NCI-H1436 (cell line): Measurements from ENCODE around the gene TIFAB.

Experiments used
- DNase-seq: peaks from one replicate; lab custom pipeline; 2025; lab: John Stamatoyannopoulos, UW

Gene TIFAB

GRCh38 chr5:135442431-135443160, 9.6 kb downstream of the TIFAB start:
- DNase-seq, result no peak

DNA sequence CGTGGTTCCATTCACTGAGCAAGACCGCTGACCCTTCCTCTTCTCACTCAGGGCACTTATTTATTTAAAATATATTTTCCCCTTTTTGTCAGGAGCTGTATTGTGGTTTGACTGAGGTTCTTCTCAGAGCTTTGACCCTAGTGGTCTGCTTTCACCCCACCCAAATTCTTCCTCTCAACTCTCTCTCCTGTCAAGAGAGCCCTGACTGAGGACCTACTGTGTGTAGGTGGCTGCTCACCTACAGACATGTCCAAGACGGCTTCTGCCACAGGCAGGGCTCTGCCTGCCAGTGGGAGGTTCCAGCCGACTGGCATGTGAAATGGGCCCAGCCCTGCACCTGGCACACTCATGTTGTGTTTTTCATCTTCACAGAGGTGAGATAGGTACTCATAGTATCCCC, 10.2 kb downstream of the TIFAB start:
- DNase-seq, result no peak

DNA sequence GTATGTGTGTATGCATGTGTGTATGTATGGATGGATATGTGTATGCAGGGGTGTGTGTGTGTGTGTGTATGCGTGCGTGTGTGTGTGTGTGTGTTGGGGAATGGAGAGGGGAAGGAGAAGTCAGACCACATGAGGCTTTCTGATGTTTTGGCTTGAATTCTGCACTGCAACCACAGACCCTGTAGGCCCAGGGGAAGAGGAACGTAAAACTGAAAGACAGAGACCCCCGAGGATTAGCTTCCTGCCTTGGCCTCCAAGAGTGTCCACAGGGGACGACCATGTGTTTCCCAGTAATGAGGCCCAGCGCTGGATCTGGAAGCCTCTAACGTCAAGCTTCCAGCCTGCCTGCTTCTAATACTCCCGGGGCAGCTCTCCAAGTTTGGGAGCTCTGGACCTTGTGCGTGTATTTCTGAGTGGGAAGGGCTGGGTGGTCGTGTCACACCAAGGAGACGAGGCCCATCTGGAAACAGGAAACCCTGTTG, 10.8 kb downstream of the TIFAB start:
- no peak for DNase-seq

GRCh38 chr5:135440916-135441315, 11.2 kb downstream of the TIFAB start:
- DNase-seq, result no peak

DNA sequence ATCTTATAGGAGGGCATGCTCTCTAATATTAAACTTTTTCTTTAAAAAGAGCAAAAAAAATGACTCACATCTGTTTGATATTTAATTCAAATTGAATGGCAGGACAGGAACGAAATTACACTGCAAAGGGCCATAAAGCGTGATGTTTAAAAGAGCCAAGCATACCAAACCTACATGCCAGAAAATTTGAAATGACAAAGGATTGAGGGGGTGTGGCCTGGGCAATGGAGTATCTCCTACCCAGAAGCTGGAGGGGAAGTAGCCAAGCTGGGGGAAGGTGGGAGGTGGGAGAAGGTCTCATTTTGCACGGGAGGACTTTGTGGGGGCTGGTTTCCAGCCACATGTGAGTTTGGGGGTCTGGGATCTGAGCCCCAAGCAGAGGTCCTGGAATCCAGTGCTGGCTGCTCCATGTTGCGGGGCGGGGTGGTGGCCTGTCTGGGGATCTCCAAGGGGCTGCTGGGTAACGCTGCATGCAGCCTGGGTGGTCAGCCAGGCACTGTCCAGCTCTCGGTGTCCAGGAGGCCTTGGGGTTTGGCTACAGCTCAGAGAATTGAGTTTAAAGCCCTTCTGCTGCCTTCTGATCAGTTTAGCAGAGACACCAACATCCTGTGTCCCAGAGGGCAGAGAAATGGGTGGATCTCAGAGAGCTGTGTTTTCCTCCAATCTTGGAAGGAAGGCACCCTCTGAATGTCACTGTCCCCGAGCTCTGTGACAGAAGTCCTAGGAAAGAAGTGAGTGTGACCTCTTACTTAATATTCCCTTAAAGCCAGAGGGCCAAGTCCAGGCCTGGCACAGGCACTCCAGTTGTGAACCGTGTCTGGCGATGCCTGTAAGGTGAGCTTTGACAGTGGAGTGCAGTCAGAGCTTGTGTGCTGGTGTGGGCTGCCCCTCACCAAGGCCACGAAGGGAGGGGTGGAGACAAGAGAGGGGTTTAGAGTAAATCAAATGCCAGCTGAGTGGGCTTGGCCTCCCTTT, 12.6 kb downstream of the TIFAB start:
- DNase-seq, result no peak

DNA sequence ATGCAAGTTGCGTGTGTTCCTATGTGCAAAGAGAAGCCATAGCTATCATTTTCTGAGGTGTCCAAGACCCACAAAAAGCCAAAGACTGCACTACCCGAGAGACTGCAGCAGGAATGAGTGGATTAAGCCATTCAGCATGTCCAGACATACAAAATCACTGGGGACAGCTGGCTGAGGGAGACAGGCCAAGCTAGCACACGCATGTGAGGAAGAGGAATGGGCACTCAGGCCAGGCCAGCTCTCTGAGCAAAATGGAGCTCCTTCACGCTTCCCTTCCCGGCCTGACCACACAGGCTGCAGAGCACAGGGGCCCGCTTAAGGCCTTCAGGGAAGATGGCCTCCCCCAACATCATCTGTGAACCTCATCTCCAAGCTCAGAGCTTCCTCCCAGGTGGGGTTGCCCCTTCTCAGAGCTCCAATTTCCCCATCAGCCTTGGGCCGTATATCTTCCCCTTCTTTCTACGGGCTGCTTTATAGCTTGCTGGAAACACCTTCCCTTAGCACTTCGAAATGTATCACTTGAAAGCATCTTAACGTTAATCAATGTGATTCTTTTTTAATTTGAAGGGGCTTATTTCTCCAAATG, 13.4 kb downstream of the TIFAB start:
- no peak for DNase-seq

GRCh38 chr5:135437796-135438560, 14.2 kb downstream of the TIFAB start:
- no peak for DNase-seq

GRCh38 chr5:135437422-135437795, 14.7 kb downstream of the TIFAB start:
- DNase-seq, result no peak

- no peak for DNase-seq
Measured at GRCh38 chr5:135436951-135437418, 15.2 kb downstream of the TIFAB start.

GRCh38 chr5:135435467-135436330, 16.5 kb downstream of the TIFAB start:
- DNase-seq, result no peak

DNA sequence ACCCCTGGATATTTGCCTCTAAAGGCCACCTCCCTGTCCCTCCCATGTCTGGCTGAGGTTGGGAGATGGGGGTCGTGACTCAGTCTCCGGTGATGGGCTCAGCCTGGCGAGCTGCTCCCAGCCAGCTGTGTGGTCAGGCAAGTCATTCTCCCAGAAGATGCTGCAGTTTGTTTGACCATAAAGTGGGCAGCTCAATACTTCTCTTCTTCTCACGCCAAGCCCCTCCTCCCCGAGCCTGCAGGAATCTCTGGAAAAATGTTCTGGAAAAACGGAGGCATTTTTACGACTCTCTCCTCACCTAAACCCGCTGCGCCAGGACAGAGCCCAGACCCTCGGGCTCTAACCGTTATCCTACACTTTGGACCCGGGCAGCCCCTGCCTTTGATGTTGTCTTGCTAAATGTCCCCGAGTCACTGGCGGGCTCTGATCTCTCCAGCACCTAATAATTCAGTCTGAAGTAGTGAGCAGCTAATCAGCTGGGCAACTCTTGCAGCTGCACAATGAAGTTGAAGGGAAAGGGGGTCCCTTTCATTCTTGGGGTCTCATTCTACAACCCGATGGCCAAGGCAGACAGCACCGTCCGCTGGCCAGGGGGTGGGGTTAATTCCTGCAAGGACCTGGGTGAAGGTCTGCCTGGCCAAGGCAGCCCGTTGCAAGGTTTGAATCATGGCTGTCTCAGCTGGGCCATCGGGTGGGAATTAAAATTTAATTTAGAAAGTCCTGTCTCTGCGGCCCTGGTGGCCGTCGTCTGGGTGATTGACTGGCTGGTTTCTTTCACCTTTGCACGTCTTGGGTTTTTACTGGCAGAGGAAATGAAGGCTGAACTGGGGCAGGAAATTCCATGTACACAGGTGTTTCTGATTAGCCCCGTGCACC, 17.3 kb downstream of the TIFAB start:
- no peak for DNase-seq

GRCh38 chr5:135433681-135434426, 18.3 kb downstream of the TIFAB start:
- DNase-seq, result no peak

DNA sequence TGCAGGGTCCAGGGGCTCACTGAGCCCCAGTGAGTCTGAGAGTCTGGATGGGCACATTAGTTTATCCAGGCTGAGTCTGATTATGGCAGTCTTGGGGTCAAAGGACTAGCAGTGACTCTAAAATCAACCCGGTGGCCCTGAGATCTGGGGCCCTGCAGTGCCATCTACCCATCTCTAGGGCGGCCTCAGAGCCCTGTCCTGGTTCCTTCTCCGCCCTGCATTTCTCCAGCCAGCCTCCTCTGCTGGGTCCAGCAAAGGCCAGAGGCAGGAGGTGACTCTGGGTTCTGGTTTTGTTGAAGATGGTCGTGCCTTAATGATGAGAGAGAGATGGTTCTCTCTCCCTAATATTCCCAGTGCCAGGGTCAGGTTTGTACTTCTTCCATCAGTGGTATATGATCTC, 20.0 kb downstream of the TIFAB start:
- DNase-seq, result no peak

DNA sequence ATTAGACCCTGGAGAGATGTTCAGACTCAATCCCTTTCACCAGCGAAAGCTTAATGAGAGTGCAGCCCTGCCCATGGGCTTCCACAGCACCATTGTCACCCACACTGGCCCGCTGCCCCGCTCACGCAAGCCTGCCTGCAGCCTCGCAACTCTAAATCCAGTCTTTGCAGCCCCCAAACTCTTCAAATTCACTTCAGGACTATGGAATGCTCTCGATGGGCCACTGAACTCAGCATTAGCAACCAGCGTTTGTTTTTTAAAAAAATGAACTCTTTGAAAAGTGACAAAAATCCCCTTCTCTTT, 22.1 kb downstream of the TIFAB start:
- no peak for DNase-seq

GRCh38 chr5:135429301-135430134, 22.6 kb downstream of the TIFAB start:
- DNase-seq, result no peak

- no peak for DNase-seq
Measured at GRCh38 chr5:135428586-135428985, 23.6 kb downstream of the TIFAB start.

- DNase-seq, result peak; percentile 36
Measured at GRCh38 chr5:135426102-135427082, 25.8 kb downstream of the TIFAB start.
